ENCODE results near the gene C4B. TPM values are rescaled to one million over a fixed set of nuclear protein-coding genes. Genes with fewer than 3 reads are reported as not detected.
"Not testable (repeated sequence)": the region's sequence is repeated elsewhere in the genome, so short reads cannot be mapped to it uniquely, and the experiment has no call there.

The C4B gene
- total RNA-seq, 1 experiment from 2014 or later: 1.1 TPM

DNA sequence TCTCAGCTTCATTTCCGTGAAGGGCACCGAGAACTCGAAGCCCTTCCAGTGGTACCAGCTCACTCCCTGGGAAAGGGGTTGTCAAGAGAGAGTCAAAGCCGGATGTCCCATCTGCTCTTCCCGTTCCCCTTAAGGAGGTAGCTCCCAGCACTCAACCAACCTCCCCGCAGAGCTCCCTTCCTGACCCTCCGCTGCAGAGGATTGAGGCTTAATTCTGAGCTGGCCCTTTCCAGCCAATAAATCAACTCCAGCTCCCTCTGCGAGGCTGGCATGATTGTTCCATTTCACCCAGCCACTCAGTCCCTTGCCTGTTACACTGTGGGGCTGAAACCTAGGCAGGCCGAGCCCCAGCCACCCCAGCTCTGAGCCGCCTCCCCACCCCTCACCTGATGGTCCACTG lies 26.8 kb downstream of the C4B start:
- H3K27me3 Mint-ChIP-seq (ENCODE audit: insufficient read depth, unreplicated experiment); BruUV-seq (replicated peaks); H3K4me1 ChIP-seq; POLR2A ChIA-PET; DNase-seq; H3K9me3 Mint-ChIP-seq (ENCODE audit: unreplicated experiment); H3K4me3 Mint-ChIP-seq (ENCODE audit: unreplicated experiment); H3K27me3 ChIP-seq (replicated peaks; ENCODE audit: control insufficient read depth, insufficient read depth, low read length); H3K36me3 Mint-ChIP-seq (ENCODE audit: insufficient read depth, unreplicated experiment); intact Hi-C loops (cut with micrococcal nuclease; ENCODE audit: unreplicated experiment); H3K36me3 ChIP-seq (ENCODE audit: control insufficient read depth, insufficient read depth, low read length); H3K9me3 ChIP-seq; H3K4me1 Mint-ChIP-seq (ENCODE audit: low read depth, unreplicated experiment); H3K27ac Mint-ChIP-seq (ENCODE audit: unreplicated experiment); H3K4me3 ChIP-seq (ENCODE audit: low read depth, low read length): not testable (repeated sequence)
- CTCF ChIA-PET: interaction anchor here (0.6 kb wide), 1 partner anchor 113 kb away, joined by 3 read pairs; no protein-coding TSS in a partner anchor

DNA sequence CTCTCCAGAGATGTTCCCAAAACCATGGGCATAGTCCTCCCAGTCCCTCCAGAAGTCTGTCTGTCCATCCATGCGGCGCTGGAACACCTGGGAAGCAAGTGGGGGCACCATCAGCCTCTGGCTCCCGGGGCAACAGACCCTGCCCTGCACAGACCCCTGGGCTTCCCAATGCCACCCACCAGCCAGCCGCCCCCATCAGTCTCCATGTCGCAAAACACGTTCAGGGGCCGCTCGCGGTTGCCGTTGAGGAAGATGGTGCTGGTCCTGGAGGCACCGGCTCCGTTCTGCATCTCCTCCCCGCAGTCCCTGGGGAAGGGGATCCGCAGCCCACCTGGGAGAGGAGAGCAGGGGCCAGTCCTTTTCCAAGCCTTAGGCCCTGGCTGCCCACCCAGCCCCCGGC lies 27.7 kb downstream of the C4B start:
- H3K9me3 ChIP-seq; H3K27me3 Mint-ChIP-seq (ENCODE audit: insufficient read depth, unreplicated experiment); DNase-seq; H3K27ac Mint-ChIP-seq (ENCODE audit: unreplicated experiment); POLR2A ChIA-PET; intact Hi-C loops (cut with micrococcal nuclease; ENCODE audit: unreplicated experiment); CTCF ChIA-PET; H3K9me3 Mint-ChIP-seq (ENCODE audit: unreplicated experiment); H3K4me1 Mint-ChIP-seq (ENCODE audit: low read depth, unreplicated experiment); H3K36me3 Mint-ChIP-seq (ENCODE audit: insufficient read depth, unreplicated experiment); H3K36me3 ChIP-seq (ENCODE audit: control insufficient read depth, insufficient read depth, low read length); H3K4me1 ChIP-seq; BruUV-seq (replicated peaks); H3K27me3 ChIP-seq (replicated peaks; ENCODE audit: control insufficient read depth, insufficient read depth, low read length); H3K4me3 Mint-ChIP-seq (ENCODE audit: unreplicated experiment); H3K4me3 ChIP-seq (ENCODE audit: low read depth, low read length): not testable (repeated sequence)

DNA sequence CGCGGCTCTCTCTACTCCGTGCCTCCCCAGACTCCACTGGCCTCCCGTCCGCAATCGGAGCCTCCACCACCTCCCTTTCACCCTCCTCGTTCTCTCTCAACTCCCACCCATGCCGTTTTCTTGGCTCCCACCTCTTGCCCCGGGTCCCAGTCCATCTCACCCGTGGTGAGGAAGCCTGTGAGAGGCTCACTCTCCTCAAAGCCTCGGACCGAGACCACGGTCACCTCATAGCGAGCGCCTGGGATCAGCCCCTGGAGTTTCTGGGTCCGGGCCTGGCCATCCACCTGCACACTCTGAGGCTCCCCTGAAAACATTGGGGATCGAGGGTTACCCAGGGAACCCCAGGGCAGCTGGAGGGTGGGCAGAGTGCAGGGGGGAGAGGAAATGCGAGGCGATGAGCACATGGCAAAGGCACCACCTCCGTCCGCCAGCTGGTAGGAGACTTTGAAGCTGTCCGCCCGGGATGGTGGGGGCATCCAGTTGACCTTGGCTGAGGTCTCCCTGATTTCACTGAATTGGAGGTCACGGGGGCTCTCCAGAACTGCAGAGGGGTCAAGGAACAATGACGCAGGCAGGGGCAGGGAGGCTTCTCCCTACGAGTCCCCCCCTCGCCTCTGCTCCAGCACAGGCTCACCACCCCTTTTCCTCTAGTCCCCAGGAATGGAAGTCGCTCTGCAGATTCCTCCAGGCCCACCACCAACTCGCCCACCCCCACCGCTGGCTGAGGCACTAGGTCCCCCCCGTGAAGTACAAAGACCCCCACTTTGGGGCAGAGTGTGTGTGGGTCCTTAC lies 29.2 kb downstream of the C4B start:
- CTCF ChIA-PET; H3K36me3 Mint-ChIP-seq (ENCODE audit: insufficient read depth, unreplicated experiment); H3K27ac Mint-ChIP-seq (ENCODE audit: unreplicated experiment); H3K9me3 ChIP-seq; BruUV-seq (replicated peaks); H3K9me3 Mint-ChIP-seq (ENCODE audit: unreplicated experiment); POLR2A ChIA-PET; DNase-seq; H3K27me3 Mint-ChIP-seq (ENCODE audit: insufficient read depth, unreplicated experiment); H3K4me1 Mint-ChIP-seq (ENCODE audit: low read depth, unreplicated experiment); H3K4me3 Mint-ChIP-seq (ENCODE audit: unreplicated experiment); H3K4me3 ChIP-seq (ENCODE audit: low read depth, low read length); H3K36me3 ChIP-seq (ENCODE audit: control insufficient read depth, insufficient read depth, low read length); H3K27me3 ChIP-seq (replicated peaks; ENCODE audit: control insufficient read depth, insufficient read depth, low read length); intact Hi-C loops (cut with micrococcal nuclease; ENCODE audit: unreplicated experiment); H3K4me1 ChIP-seq: not testable (repeated sequence)

DNA sequence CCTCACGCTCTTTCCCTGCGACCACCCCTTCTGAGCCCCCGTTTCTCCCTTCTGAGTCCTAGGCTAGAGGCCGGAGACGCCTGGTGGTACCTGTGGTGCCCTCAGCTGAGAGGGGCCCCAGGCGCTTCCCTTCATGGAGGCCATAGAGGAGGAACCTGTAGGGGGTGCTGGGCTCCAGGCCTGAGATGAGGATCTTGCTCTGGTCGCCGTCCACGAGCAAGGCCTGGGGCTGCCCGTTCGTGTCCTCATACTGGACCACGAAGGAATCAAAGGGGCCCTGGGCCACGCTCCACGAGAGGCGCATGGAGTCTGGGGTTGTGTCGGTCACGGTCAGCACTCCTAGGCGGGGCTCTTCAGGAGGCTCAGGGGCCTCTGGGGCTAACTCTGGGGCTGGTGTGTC lies 30.3 kb downstream of the C4B start:
- DNase-seq; H3K4me1 Mint-ChIP-seq (ENCODE audit: low read depth, unreplicated experiment); BruUV-seq (replicated peaks); H3K27me3 Mint-ChIP-seq (ENCODE audit: insufficient read depth, unreplicated experiment); H3K4me1 ChIP-seq; H3K27ac Mint-ChIP-seq (ENCODE audit: unreplicated experiment); H3K27me3 ChIP-seq (replicated peaks; ENCODE audit: control insufficient read depth, insufficient read depth, low read length); POLR2A ChIA-PET; H3K9me3 Mint-ChIP-seq (ENCODE audit: unreplicated experiment); CTCF ChIA-PET; H3K4me3 ChIP-seq (ENCODE audit: low read depth, low read length); H3K36me3 Mint-ChIP-seq (ENCODE audit: insufficient read depth, unreplicated experiment); intact Hi-C loops (cut with micrococcal nuclease; ENCODE audit: unreplicated experiment); H3K9me3 ChIP-seq; H3K4me3 Mint-ChIP-seq (ENCODE audit: unreplicated experiment); H3K36me3 ChIP-seq (ENCODE audit: control insufficient read depth, insufficient read depth, low read length): not testable (repeated sequence)

DNA sequence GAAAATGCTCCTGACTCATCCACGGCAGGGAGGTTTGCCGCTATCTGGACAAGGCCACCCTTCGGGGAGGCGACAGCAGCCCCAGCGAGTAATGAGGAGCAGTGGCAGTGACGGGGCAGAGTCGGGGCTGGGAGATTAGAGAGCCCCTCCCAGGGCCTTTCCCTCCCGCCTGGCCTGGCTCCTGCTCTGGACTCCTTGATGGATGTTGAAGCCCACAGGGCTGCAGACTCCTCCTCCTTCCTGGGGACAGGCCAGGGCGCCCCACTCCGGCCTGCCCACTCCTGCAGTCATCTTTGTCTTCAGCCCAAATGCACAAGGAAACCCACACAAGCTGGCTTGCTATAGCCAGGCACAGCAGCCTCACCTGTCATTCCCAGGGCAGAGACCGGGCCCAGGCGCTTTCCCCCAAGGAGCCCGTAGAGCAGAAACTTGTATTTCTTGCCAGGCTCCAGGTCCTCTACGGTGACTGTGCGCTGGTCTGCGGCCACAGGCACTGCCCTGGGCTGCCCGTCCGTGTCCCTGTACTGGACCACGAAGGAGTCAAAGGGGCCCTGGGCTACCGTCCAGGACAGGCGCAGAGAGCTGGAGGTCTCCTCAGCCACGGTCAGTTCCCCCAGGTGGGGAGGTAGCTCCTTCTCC lies 31.3 kb downstream of the C4B start:
- POLR2A ChIA-PET: no interaction called here
- TF ChIP-seq, protein P1, sequence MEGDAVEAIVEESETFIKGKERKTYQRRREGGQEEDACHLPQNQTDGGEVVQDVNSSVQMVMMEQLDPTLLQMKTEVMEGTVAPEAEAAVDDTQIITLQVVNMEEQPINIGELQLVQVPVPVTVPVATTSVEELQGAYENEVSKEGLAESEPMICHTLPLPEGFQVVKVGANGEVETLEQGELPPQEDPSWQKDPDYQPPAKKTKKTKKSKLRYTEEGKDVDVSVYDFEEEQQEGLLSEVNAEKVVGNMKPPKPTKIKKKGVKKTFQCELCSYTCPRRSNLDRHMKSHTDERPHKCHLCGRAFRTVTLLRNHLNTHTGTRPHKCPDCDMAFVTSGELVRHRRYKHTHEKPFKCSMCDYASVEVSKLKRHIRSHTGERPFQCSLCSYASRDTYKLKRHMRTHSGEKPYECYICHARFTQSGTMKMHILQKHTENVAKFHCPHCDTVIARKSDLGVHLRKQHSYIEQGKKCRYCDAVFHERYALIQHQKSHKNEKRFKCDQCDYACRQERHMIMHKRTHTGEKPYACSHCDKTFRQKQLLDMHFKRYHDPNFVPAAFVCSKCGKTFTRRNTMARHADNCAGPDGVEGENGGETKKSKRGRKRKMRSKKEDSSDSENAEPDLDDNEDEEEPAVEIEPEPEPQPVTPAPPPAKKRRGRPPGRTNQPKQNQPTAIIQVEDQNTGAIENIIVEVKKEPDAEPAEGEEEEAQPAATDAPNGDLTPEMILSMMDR (IDR thresholded peaks at IDR 0.05; ENCODE audit: insufficient read depth in 1 of 2, low read depth in 1 of 2, low read length in 1 of 2, severe bottlenecking in 1 of 2, unreplicated experiment in 1 of 2): no peak
- CTCF ChIA-PET: no interaction called here

More for the DNA sequence above, 31.3 kb downstream of the C4B start:
- BruUV-seq (replicated peaks): no TSS peak
- no peak overlapping the region for H3K4me3 Mint-ChIP-seq (ENCODE audit: unreplicated experiment)
- no peaks in the 10 kb centered on the region for H3K27me3 Mint-ChIP-seq (ENCODE audit: insufficient read depth, unreplicated experiment)
- H3K36me3 Mint-ChIP-seq (ENCODE audit: insufficient read depth, unreplicated experiment): no peaks in the 10 kb centered on the region
- no peaks in the 10 kb centered on the region for H3K4me1 Mint-ChIP-seq (ENCODE audit: low read depth, unreplicated experiment)
- Histone ChIP-seq H3K9me3 (no peaks in the 10 kb centered on the region), H3K27me3 (replicated peaks; ENCODE audit: control insufficient read depth, insufficient read depth, low read length) (no peaks in the 10 kb centered on the region), H3K4me3 (ENCODE audit: low read depth, low read length) (no peak overlapping the region), H3K36me3 (ENCODE audit: control insufficient read depth, insufficient read depth, low read length) (no peaks in the 10 kb centered on the region), H3K4me1 (peaks cover 7% of the 10 kb centered on the region)
- H3K9me3 Mint-ChIP-seq (ENCODE audit: unreplicated experiment): no peaks in the 10 kb centered on the region
- no peak overlapping the region for H3K27ac Mint-ChIP-seq (ENCODE audit: unreplicated experiment)
- intact Hi-C loops (cut with micrococcal nuclease; ENCODE audit: unreplicated experiment): no loop called here
- no peak for DNase-seq

Data from Caco-2 (cell line).